Activated naive CD4-positive, alpha-beta T cell treated with anti-CD3 and anti-CD28 coated beads, Interleukin-2, amount 50 U/mL, for 24 hours (primary cell): ENCODE data around the gene INSRR.

Experiments
- H3K27ac Mint-ChIP-seq: one replicate; pipeline ENCODE4 v1.8.0; 2021; ENCODE audit warnings: mild to moderate bottlenecking, mixed read lengths
- H3K27me3 Mint-ChIP-seq: one replicate; pipeline ENCODE4 v1.8.0; 2021; ENCODE audit warnings: mixed read lengths
- H3K36me3 Mint-ChIP-seq: one replicate; pipeline ENCODE4 v1.8.0; 2021; ENCODE audit warnings: mixed read lengths
- H3K4me1 Mint-ChIP-seq: one replicate; pipeline ENCODE4 v1.8.0; 2021; ENCODE audit warnings: mixed read lengths
- H3K4me3 Mint-ChIP-seq: one replicate; pipeline ENCODE4 v1.8.0; 2021; ENCODE audit warnings: mild to moderate bottlenecking, mixed read lengths
- H3K9me3 Mint-ChIP-seq: one replicate; pipeline ENCODE4 v1.8.0; 2021; ENCODE audit warnings: mixed read lengths

INSRR gene

GRCh38 chr1:156897078-156897825 is 38.3 kb upstream of the INSRR start:
- Mint-ChIP-seq H3K36me3 (no peaks in the 10 kb centered on the region), H3K27me3 (peaks cover 11% of the 10 kb centered on the region), H3K27ac (no peak overlapping the region), H3K4me1 (peaks cover 11% of the 10 kb centered on the region), H3K4me3 (no peak overlapping the region), H3K9me3 (no peaks in the 10 kb centered on the region)

DNA sequence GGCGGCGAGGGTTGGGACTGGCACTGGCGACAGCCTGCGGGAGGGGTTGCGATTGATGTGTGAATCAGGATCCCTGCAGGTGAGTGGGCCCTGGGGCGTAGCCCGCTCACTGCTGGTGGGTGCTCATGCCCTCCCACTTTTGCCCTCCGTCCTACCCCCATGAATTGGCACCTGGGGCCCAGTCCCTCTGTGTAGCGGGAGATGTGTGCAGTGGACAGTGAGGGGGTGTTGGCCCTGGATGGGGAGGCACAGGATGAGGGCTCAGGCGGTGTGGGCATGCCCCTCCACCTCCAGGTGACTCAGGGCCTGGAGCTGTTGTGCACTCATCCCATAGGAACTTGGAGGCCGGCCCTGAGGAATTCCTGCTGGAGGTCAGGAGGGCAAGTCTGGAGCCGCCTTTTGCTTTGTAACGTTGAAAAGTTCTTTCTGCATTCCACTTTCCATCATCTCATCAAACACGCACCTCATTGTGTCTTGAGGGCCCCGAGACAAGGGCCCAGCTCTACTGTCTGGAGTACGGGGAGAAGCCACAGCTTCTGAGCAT is 37.6 kb upstream of the INSRR start:
- Mint-ChIP-seq H3K27ac (no peak overlapping the region), H3K36me3 (no peaks in the 10 kb centered on the region), H3K9me3 (no peaks in the 10 kb centered on the region), H3K4me3 (no peak overlapping the region), H3K4me1 (peaks cover 11% of the 10 kb centered on the region), H3K27me3 (peaks cover 11% of the 10 kb centered on the region)

GRCh38 chr1:156895927-156896326 is 37.0 kb upstream of the INSRR start:
- H3K27me3 Mint-ChIP-seq: peaks cover 13% of the 10 kb centered on the region
- peaks cover 11% of the 10 kb centered on the region for H3K4me1 Mint-ChIP-seq
- no peak overlapping the region for H3K4me3 Mint-ChIP-seq

DNA sequence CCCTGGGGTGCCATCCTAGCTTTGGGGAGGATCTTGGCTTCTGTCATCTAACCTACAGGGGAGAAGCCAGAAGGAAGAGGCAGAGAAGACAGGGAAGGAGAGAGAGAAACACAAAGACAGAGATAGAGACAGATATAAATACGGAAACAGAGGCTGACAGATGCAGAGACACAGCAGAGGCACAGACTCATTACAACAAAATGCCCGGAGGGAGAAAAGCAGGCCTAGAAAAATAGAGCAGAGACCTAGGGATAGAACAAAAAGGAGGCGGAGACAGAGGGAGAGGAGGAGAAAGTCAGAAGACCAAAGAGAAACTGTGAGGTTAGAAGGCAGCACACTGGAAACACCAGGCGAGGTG is 36.5 kb upstream of the INSRR start:
- Mint-ChIP-seq H3K4me3 (no peak overlapping the region), H3K27ac (peak overlapping the region; percentile 83), H3K36me3 (no peaks in the 10 kb centered on the region), H3K27me3 (peaks cover 13% of the 10 kb centered on the region), H3K9me3 (no peaks in the 10 kb centered on the region), H3K4me1 (peaks cover 11% of the 10 kb centered on the region)

More at GRCh38 chr1:156895927-156896326, 37.0 kb upstream of the INSRR start:
- Mint-ChIP-seq H3K27ac (no peak overlapping the region), H3K36me3 (no peaks in the 10 kb centered on the region), H3K9me3 (no peaks in the 10 kb centered on the region)

DNA sequence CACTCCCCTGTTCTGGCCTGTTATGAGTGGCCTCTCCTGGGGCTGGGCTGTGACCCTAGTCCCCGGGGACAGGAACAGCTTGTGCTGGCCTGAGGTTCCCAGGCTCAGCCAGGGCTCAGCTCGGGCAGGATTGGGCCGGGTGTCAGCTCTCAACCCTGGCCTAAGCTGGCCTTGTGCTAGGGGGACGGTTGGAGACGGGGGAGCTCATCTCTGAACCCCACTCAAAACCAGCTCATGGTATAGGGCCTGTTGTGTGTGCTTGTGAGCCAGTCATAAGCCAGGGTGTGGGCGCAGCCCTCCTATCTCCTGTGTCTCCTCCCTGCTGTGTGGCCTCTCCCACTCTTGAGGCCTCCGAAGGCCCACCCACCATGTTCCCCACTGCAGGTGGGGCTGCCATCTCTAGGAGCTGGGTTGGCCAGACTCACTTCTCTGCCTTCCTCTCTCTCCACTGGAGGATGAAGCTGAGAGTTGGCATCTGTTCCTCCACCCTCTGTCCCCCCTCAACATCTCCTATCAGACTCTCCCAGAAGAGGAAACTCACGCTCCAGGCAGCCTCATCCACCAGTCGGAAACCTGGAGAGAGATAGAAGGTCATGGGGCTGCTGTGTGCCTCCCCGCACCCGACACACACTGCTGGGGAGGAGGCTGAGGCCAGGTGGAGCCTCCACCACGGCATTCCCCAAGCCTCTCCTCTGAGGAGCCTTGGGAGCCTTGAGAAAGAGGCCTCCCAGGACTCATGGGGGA is 36.0 kb upstream of the INSRR start:
- H3K27me3 Mint-ChIP-seq: peaks cover 13% of the 10 kb centered on the region
- H3K27ac Mint-ChIP-seq: no peak overlapping the region
- H3K4me3 Mint-ChIP-seq: no peak overlapping the region
- H3K4me1 Mint-ChIP-seq: peaks cover 11% of the 10 kb centered on the region
- H3K36me3 Mint-ChIP-seq: no peaks in the 10 kb centered on the region
- no peaks in the 10 kb centered on the region for H3K9me3 Mint-ChIP-seq

GRCh38 chr1:156894001-156894400 is 35.1 kb upstream of the INSRR start:
- H3K27ac Mint-ChIP-seq: no peak overlapping the region
- H3K4me3 Mint-ChIP-seq: peak overlapping the region; percentile 13
- peaks cover 11% of the 10 kb centered on the region for H3K4me1 Mint-ChIP-seq
- no peaks in the 10 kb centered on the region for H3K9me3 Mint-ChIP-seq
- H3K36me3 Mint-ChIP-seq: no peaks in the 10 kb centered on the region
- H3K27me3 Mint-ChIP-seq: peaks cover 16% of the 10 kb centered on the region

DNA sequence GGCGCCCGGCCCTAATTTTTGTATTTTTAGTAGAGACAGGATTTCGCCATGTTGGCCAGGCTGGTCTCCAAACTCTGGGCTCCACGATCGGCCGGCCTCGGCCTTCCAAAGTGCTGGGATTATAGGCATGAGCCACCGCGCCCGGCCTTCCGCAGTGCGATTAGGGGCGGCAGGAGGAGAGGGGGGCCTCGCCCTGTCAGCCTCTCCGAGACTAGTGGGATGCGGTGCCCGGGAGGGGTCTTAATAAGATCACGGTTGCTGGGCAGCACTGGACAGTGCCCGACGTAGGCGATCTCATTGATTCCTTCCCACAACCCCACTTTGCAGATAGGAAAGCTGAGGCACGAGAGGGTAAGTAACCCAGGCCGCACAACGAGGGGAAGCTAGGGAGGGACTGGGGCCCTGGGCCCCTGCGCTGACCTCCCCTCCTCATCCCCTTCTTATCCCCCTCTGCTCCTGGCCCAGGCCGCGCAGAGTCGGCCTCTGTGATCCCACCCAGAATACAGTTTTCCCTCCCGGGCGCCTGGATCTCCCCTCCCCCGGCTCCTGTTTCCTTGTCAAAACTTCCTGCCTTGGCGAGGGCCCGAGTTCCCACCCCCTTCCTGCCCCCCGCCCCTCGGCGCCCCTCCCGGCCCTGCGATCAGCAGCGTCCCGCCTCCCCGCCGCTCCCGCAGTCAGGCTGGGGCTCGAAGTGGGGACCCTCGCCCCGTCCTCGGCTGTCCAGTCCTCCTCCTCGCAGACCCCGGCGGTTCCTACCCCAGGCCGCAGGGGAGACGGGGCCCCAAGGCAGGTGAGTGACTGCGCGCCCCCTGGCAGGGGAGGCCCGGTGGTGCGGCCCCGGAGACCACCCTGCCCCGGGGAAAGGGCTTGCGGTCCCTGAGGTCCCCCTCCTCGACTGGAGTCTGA is 34.4 kb upstream of the INSRR start, which contains the start of gene PEAR1:
Gene PEAR1, plus strand, starts transcription at position 671 of the 906 bp plus-strand sequence. CDS start 10,209 bp downstream, outside the sequence.
- Mint-ChIP-seq H3K9me3 (no peaks in the 10 kb centered on the region), H3K4me1 (peaks cover 8% of the 10 kb centered on the region), H3K27me3 (peaks cover 15% of the 10 kb centered on the region), H3K4me3 (peak within 1 kb of the TSS; percentile 57), H3K36me3 (no peaks in the 10 kb centered on the region), H3K27ac (no peak within 1 kb of the TSS)

DNA sequence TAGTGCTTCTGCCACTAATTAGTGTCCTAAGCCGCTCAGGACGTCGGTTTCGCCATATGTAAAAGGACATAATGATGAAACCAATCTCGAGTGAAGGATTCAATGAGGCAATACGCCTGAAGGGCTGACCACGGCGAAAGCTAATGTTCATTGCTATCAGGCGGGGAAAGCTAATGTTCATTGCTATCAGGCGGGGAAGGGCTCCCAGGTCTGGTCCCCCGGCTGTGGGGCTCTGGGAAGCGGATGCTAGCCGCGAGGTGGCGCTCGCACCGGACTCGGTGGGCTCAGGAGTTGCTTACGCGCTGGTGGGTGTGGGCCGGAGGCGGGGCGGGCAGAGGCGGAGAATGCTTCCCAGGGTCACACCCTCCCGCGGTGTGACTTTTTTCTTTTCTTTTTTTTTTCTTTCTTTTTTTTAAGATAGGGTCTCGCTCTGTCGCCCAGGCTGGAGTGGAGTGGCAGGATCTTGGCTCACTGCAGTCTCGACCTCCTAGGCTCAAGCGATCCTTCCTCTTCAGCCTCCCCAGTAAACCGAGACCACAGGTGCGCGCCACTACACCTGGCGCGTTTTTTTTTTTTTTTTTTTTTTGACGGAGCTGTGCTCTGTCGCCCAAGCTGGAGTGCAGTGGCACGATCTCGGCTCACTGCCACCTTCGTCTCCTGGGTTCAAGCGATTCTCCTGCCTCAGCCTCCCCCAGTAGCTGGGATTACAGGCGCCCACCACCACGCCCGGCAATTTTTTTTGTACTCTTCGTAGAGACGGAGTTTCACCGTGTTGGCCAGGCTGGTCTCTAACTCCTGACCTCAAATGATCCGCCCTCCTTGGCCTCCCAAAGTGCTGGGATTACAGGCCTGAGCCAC is 33.5 kb upstream of the INSRR start:
- Mint-ChIP-seq H3K36me3 (no peaks in the 10 kb centered on the region), H3K27me3 (peaks cover 15% of the 10 kb centered on the region), H3K4me1 (peaks cover 7% of the 10 kb centered on the region), H3K4me3 (peak overlapping the region; percentile 57), H3K9me3 (no peaks in the 10 kb centered on the region), H3K27ac (no peak overlapping the region)

GRCh38 chr1:156889802-156890580 is 31.1 kb upstream of the INSRR start:
- Mint-ChIP-seq H3K36me3 (no peaks in the 10 kb centered on the region), H3K9me3 (no peaks in the 10 kb centered on the region), H3K4me3 (no peak overlapping the region), H3K27ac (no peak overlapping the region), H3K27me3 (peaks cover 19% of the 10 kb centered on the region), H3K4me1 (peaks cover 7% of the 10 kb centered on the region)

GRCh38 chr1:156887734-156888133 is 28.8 kb upstream of the INSRR start:
- H3K27me3 Mint-ChIP-seq: peaks cover 18% of the 10 kb centered on the region
- H3K36me3 Mint-ChIP-seq: no peaks in the 10 kb centered on the region
- no peak overlapping the region for H3K27ac Mint-ChIP-seq
- H3K4me3 Mint-ChIP-seq: no peak overlapping the region
- H3K9me3 Mint-ChIP-seq: no peaks in the 10 kb centered on the region
- H3K4me1 Mint-ChIP-seq: no peaks in the 10 kb centered on the region

DNA sequence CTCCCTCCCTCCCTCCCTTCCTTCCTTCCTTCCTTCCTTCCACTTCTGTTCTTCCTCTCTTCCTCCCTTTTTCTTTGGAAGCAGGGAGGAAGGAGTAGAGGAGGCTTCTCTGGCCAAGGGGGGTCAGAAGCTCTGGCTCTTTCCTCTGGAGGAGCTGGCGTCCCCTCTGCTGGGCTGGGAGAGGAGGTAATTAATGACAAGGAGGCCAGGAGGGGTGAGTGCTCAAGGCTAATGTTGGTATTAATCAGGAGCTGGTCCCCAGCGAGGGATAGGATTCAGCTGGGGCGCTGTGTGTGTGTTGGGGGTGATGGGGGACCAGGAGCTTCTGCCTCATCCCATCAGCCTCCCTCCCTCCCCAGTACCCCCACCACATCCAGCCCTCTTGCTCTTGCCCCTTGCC is 28.4 kb upstream of the INSRR start:
- Mint-ChIP-seq H3K27me3 (peaks cover 18% of the 10 kb centered on the region), H3K36me3 (no peaks in the 10 kb centered on the region), H3K27ac (no peak overlapping the region), H3K4me3 (no peak overlapping the region), H3K9me3 (no peaks in the 10 kb centered on the region), H3K4me1 (no peaks in the 10 kb centered on the region)

GRCh38 chr1:156886583-156887281 is 27.8 kb upstream of the INSRR start:
- no peak overlapping the region for H3K4me3 Mint-ChIP-seq
- no peaks in the 10 kb centered on the region for H3K9me3 Mint-ChIP-seq
- no peak overlapping the region for H3K27ac Mint-ChIP-seq
- H3K36me3 Mint-ChIP-seq: no peaks in the 10 kb centered on the region
- H3K4me1 Mint-ChIP-seq: no peaks in the 10 kb centered on the region
- peaks cover 21% of the 10 kb centered on the region for H3K27me3 Mint-ChIP-seq

DNA sequence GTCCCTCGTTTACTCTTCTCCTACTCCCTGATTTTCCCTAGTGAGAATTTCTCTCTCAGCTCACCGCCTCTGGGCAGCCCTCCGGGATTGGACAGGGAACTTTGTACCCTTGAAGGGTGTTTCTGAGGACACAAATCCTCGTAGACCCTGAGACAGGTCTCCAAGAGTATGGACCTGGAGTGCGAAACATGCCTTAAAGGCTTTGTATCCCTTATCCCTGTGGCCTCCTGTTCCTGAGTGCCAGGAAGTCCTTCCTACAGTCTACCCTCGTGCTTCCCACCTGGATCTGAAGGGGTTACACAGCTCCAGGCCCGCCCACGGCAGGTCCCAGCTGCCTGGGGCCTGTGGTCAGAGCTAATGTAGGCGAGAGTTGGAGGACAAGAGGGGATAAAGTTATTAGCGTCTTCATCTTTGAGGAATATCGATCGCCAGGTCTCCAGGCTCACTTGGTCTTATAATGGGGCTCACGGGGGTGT is 27.0 kb upstream of the INSRR start:
- Mint-ChIP-seq H3K27ac (no peak overlapping the region), H3K9me3 (no peaks in the 10 kb centered on the region), H3K27me3 (peaks cover 20% of the 10 kb centered on the region), H3K4me3 (no peak overlapping the region), H3K4me1 (no peaks in the 10 kb centered on the region), H3K36me3 (no peaks in the 10 kb centered on the region)
